CD14-positive monocyte (primary cell): Measurements from ENCODE around the gene RBPMS2. TPM values are rescaled to one million over a fixed set of nuclear protein-coding genes. Genes with fewer than 3 reads are reported as not detected.

Experiments used
- DNase-seq, 3 donors: peaks; one replicate each; pipeline ENCODE4 v3.0.0-alpha.2; 2011 to 2022
- H2AFZ ChIP-seq: 2 replicates; pipeline ENCODE4 v1.6.0; 2012; ENCODE audit warnings: mild to moderate bottlenecking, low read depth, low read length, inconsistent platforms; ENCODE audit not compliant: insufficient read depth, poor library complexity, severe bottlenecking
- H3K27ac ChIP-seq, 2 donors: 1 replicate in 1 of 2; 2 replicates in 1 of 2; pipeline ENCODE4 v1.5.1; 2012 to 2013; ENCODE audit warnings: low read length in 2 of 2, control low read depth in 1 of 2, inconsistent platforms in 1 of 2, low read depth in 1 of 2, mild to moderate bottlenecking in 1 of 2
- H3K27me3 ChIP-seq, 2 donors: one replicate each; pipeline versions ENCODE4 v1.6.0 to v1.6.1; 2011 to 2013; ENCODE audit warnings: low read length in 2 of 2; ENCODE audit not compliant: control insufficient read depth in 2 of 2, insufficient read depth in 2 of 2
- H3K36me3 ChIP-seq, 2 donors: replicated peaks in 1 of 2; 1 replicate in 1 of 2; 2 replicates in 1 of 2; pipeline versions ENCODE4 v1.5.1 to v1.6.1; 2012 to 2013; ENCODE audit warnings: low read length in 2 of 2, control low read depth in 1 of 2, inconsistent platforms in 1 of 2, mild to moderate bottlenecking in 1 of 2; ENCODE audit not compliant: insufficient read depth in 2 of 2, control insufficient read depth in 1 of 2
- H3K4me1 ChIP-seq, 2 donors: 1 replicate in 1 of 2; 2 replicates in 1 of 2; pipeline versions ENCODE4 v1.5.1 to v1.6.1; 2012 to 2013; ENCODE audit warnings: low read length in 2 of 2, control low read depth in 1 of 2, inconsistent platforms in 1 of 2, mild to moderate bottlenecking in 1 of 2, moderate library complexity in 1 of 2; ENCODE audit not compliant: insufficient read depth in 2 of 2, control insufficient read depth in 1 of 2
- H3K4me2 ChIP-seq: replicated peaks from 2 replicates; pipeline ENCODE3; 2012; ENCODE audit warnings: low read length, moderate library complexity, mild to moderate bottlenecking; ENCODE audit not compliant: poor library complexity, severe bottlenecking; ENCODE audit errors: extremely low read depth
- H3K4me3 ChIP-seq, 3 experiments: fragments of 200-600 bp in 1 of 3; sonication (generic) in 1 of 3; replicated peaks in 1 of 3; 1 replicate in 2 of 3; 2 replicates in 1 of 3; pipeline ENCODE4 v1.5.1; 2011 to 2013; ENCODE audit warnings: low read length in 3 of 3, mild to moderate bottlenecking in 3 of 3, control low read depth in 2 of 3, low read depth in 2 of 3, inconsistent platforms in 1 of 3, moderate library complexity in 1 of 3
- H3K79me2 ChIP-seq: 2 replicates; pipeline ENCODE4 v1.6.0; 2012; ENCODE audit warnings: mild to moderate bottlenecking, control low read depth, inconsistent platforms, low read length, moderate library complexity; ENCODE audit not compliant: insufficient read depth
- H3K9ac ChIP-seq: 2 replicates; pipeline ENCODE4 v1.6.0; 2017; ENCODE audit warnings: low read length, mild to moderate bottlenecking; ENCODE audit not compliant: insufficient read depth, poor library complexity, severe bottlenecking
- H3K9me3 ChIP-seq, 2 donors: replicated peaks in 1 of 2; 1 replicate in 1 of 2; 2 replicates in 1 of 2; pipeline versions ENCODE4 v1.5.1 to v1.6.1; 2012 to 2013; ENCODE audit warnings: low read length in 2 of 2, control low read depth in 1 of 2; ENCODE audit not compliant: control insufficient read depth in 1 of 2, insufficient read depth in 1 of 2
- H4K20me1 ChIP-seq: 2 replicates; pipeline ENCODE4 v1.6.0; 2012; ENCODE audit warnings: mild to moderate bottlenecking, low read length, control low read depth, moderate library complexity; ENCODE audit not compliant: insufficient read depth
- H3K27ac Mint-ChIP-seq, 7 donors: one replicate each; pipeline ENCODE4 v1.8.0; 2020; ENCODE audit warnings: mild to moderate bottlenecking in 7 of 7, mixed read lengths in 7 of 7, moderate library complexity in 6 of 7, inconsistent platforms in 2 of 7
- H3K27me3 Mint-ChIP-seq, 3 donors: one replicate each; pipeline ENCODE4 v1.8.0; 2021 to 2022; ENCODE audit warnings: low read depth in 3 of 3, mild to moderate bottlenecking in 3 of 3, mixed read lengths in 3 of 3, moderate library complexity in 3 of 3, inconsistent platforms in 1 of 3
- H3K36me3 Mint-ChIP-seq, 2 donors: one replicate each; pipeline ENCODE4 v1.8.0; 2020; ENCODE audit warnings: mixed read lengths in 2 of 2, inconsistent platforms in 1 of 2, mild to moderate bottlenecking in 1 of 2
- H3K4me1 Mint-ChIP-seq: one replicate; pipeline ENCODE4 v1.8.0; 2020; ENCODE audit warnings: mild to moderate bottlenecking, mixed read lengths
- H3K4me3 Mint-ChIP-seq, 2 donors: one replicate each; pipeline ENCODE4 v1.8.0; 2020; ENCODE audit warnings: mild to moderate bottlenecking in 2 of 2, mixed read lengths in 2 of 2, moderate library complexity in 1 of 2
- H3K9me3 Mint-ChIP-seq, 7 donors: one replicate each; pipeline ENCODE4 v1.8.0; 2020 to 2022; ENCODE audit warnings: mixed read lengths in 7 of 7, mild to moderate bottlenecking in 6 of 7, moderate library complexity in 6 of 7, inconsistent platforms in 2 of 7
- CTCF ChIP-seq: fragments of 200-600 bp; IDR thresholded peaks from one replicate; pipeline ENCODE4 v1.8.0; 2022; ENCODE audit warnings: antibody characterized with exemption, mild to moderate bottlenecking
- WGBS: methylation state at CpG from one replicate; pipeline ENCODE4 v1.1.5; 2013; ENCODE audit warnings: missing lambda C conversion rate; ENCODE audit not compliant: insufficient coverage; 5-methylcytosine and 5-hydroxymethylcytosine counted together
- intact Hi-C, 2 donors: fragments of 100-400 bp; cut with micrococcal nuclease; formaldehyde crosslinking; loops; one replicate each; pipeline versions ENCODE4 v1.15.0 to v1.15.1; 2023
- polyA plus RNA-seq, 3 donors: library from polyadenylated mRNA; depleted of rRNA in 1 of 3; unstranded in 2 of 3; stranded (reverse) in 1 of 3; fragments of 300-500 nt in 2 of 3; fragments of >200 nt in 1 of 3; fragmentation: Illumina TruSeq in 2 of 3; gene quantifications; 1 replicate in 2 of 3; 2 replicates in 1 of 3; pipeline ENCODE4 v1.2.3, GENCODE V29; 2012 to 2021

Gene RBPMS2
- polyA plus RNA-seq, 3 donors = not detected

- H3K9me3 Mint-ChIP-seq = peaks cover 0 to 2% (median 0%) of the 10 kb centered on the region in 7 donors
- H3K36me3 Mint-ChIP-seq = no peaks in the 10 kb centered on the region
- Histone ChIP-seq H4K20me1 (no peaks in the 10 kb centered on the region), H3K36me3 (no peaks in the 10 kb centered on the region), H3K4me1 (no peaks in the 10 kb centered on the region), H3K27ac (no peak overlapping the region), H3K4me2 (no peak overlapping the region), H3K9ac (no peak overlapping the region), H2AFZ (no peak overlapping the region), H3K4me3 (no peak overlapping the region), H3K79me2 (no peaks in the 10 kb centered on the region), H3K9me3 (no peaks in the 10 kb centered on the region), H3K27me3 (no peaks in the 10 kb centered on the region)
- intact Hi-C loops = no loop called here
- peaks cover 6 to 14% (median 13%) of the 10 kb centered on the region in 3 donors for H3K27me3 Mint-ChIP-seq
- WGBS = 78% methylated on average over 8 of the region's 10 CpGs
- H3K4me1 Mint-ChIP-seq = no peaks in the 10 kb centered on the region
- no peak for DNase-seq
- no peak overlapping the region for H3K4me3 Mint-ChIP-seq
- TF ChIP-seq CTCF = no peak
- peak overlapping the region in 1 of 7 donors; percentile 38 for H3K27ac Mint-ChIP-seq
These were observed 19.9 kb downstream of the RBPMS2 start for GRCh38 chr15:64755427-64755940.

- Histone ChIP-seq H3K9me3 (no peaks in the 10 kb centered on the region), H4K20me1 (no peaks in the 10 kb centered on the region), H3K27me3 (no peaks in the 10 kb centered on the region), H3K27ac (no peak overlapping the region), H3K4me1 (no peaks in the 10 kb centered on the region), H3K4me3 (no peak overlapping the region), H2AFZ (no peak overlapping the region), H3K36me3 (no peaks in the 10 kb centered on the region), H3K4me2 (no peak overlapping the region), H3K9ac (no peak overlapping the region), H3K79me2 (no peaks in the 10 kb centered on the region)
- H3K27ac Mint-ChIP-seq = peak overlapping the region in 1 of 7 donors; percentile 9
- H3K27me3 Mint-ChIP-seq = peaks cover 6 to 14% (median 14%) of the 10 kb centered on the region in 3 donors
- H3K9me3 Mint-ChIP-seq = peaks cover 0 to 2% (median 0%) of the 10 kb centered on the region in 7 donors
- H3K36me3 Mint-ChIP-seq = no peaks in the 10 kb centered on the region
- DNase-seq = no peak
- WGBS = 80% methylated on average over 8 of the region's 14 CpGs
- no peaks in the 10 kb centered on the region for H3K4me1 Mint-ChIP-seq
- intact Hi-C loops = no loop called here
- no peak for TF ChIP-seq CTCF
- H3K4me3 Mint-ChIP-seq = no peak overlapping the region
These were observed 20.5 kb downstream of the RBPMS2 start for GRCh38 chr15:64754663-64755426.
